ENCODE data around the gene LETM1.

- TF ChIP-seq CTCF (IDR thresholded peaks at IDR 0.05): peak; percentile 87 to 91 (median 89)
- no peak for TF ChIP-seq POLR2A (IDR thresholded peaks at IDR 0.05)
These were observed 43.5 kb upstream of the LETM1 start for GRCh38 chr4:1899149-1900086.
